GM23248 (cell line): ENCODE data around the gene STK32B. TPM values are rescaled to one million over a fixed set of nuclear protein-coding genes. Genes with fewer than 3 reads are reported as not detected.

Experiments used
- DNase-seq: peaks from one replicate; pipeline ENCODE4 v3.0.0-alpha.2; 2015
- H2AFZ ChIP-seq: fragments of 200-600 bp; sonication (generic); 2 replicates; pipeline ENCODE4 v1.6.1; 2016; ENCODE audit warnings: antibody characterized with exemption
- H3F3A ChIP-seq: fragments of 200-600 bp; sonication (generic); 2 replicates; pipeline ENCODE4 v1.6.1; 2016; ENCODE audit warnings: mild to moderate bottlenecking, antibody characterized with exemption, mixed run types; ENCODE audit not compliant: insufficient read depth
- H3K27ac ChIP-seq: fragments of 200-600 bp; sonication (generic); 2 replicates; pipeline ENCODE4 v1.5.1; 2016; ENCODE audit warnings: mild to moderate bottlenecking
- H3K27me3 ChIP-seq: fragments of 200-600 bp; sonication (generic); replicated peaks from 2 replicates; pipeline ENCODE4 v1.6.1; 2016; ENCODE audit warnings: mild to moderate bottlenecking; ENCODE audit not compliant: insufficient read depth
- H3K36me3 ChIP-seq: fragments of 200-600 bp; sonication (generic); 2 replicates; pipeline ENCODE4 v1.6.1; 2016; ENCODE audit warnings: low read depth, mild to moderate bottlenecking
- H3K4me1 ChIP-seq: fragments of 200-600 bp; sonication (generic); 2 replicates; pipeline ENCODE4 v1.6.1; 2016; ENCODE audit warnings: mild to moderate bottlenecking; ENCODE audit not compliant: insufficient read depth
- H3K4me2 ChIP-seq: fragments of 200-600 bp; sonication (generic); one replicate; pipeline ENCODE4 v1.6.1; 2016; ENCODE audit warnings: mild to moderate bottlenecking; ENCODE audit not compliant: unreplicated experiment
- H3K4me3 ChIP-seq: fragments of 200-600 bp; sonication (generic); 2 replicates; pipeline ENCODE4 v1.5.1; 2016; ENCODE audit warnings: mild to moderate bottlenecking
- H3K79me2 ChIP-seq: fragments of 200-600 bp; sonication (generic); 2 replicates; pipeline ENCODE4 v1.6.1; 2016; ENCODE audit warnings: mild to moderate bottlenecking; ENCODE audit not compliant: insufficient read depth
- H3K9ac ChIP-seq: fragments of 200-600 bp; sonication (generic); 2 replicates; pipeline ENCODE4 v1.6.1; 2016; ENCODE audit warnings: mild to moderate bottlenecking
- H3K9me2 ChIP-seq: fragments of 200-600 bp; sonication (generic); 2 replicates; pipeline ENCODE4 v1.6.1; 2016; ENCODE audit warnings: mixed run types, mild to moderate bottlenecking, moderate library complexity; ENCODE audit not compliant: insufficient read depth
- H3K9me3 ChIP-seq: fragments of 200-600 bp; sonication (generic); one replicate; pipeline ENCODE4 v1.6.1; 2017; ENCODE audit warnings: low read depth
- H4K20me1 ChIP-seq: fragments of 200-600 bp; sonication (generic); 2 replicates; pipeline ENCODE4 v1.6.0; 2016; ENCODE audit not compliant: insufficient read depth
- EZH2 ChIP-seq: fragments of 200-600 bp; sonication (generic); IDR thresholded peaks from 2 replicates; pipeline ENCODE4 v1.6.1; 2018; ENCODE audit warnings: antibody characterized with exemption, mild to moderate bottlenecking; ENCODE audit not compliant: insufficient read depth, poor library complexity, severe bottlenecking
- EZH2phosphoT487 ChIP-seq: fragments of 200-600 bp; sonication (generic); IDR thresholded peaks from 2 replicates; pipeline ENCODE4 v1.6.1; 2018; ENCODE audit warnings: antibody characterized with exemption, moderate library complexity, mild to moderate bottlenecking, low read depth; ENCODE audit not compliant: insufficient read depth
- WGBS, 2 experiments: methylation state at CpG; one replicate each; pipeline ENCODE4 v1.1.6; 2015 to 2017; ENCODE audit warnings: low lambda C conversion rate in 2 of 2, low coverage in 1 of 2; ENCODE audit errors: missing lambda C conversion rate in 2 of 2; 5-methylcytosine and 5-hydroxymethylcytosine counted together
- in situ Hi-C: fragments of 300-500 bp; cut with MboI; formaldehyde crosslinking; loops from 2 replicates; pipeline ENCODE4 v1.15.0; 2020
- polyA plus RNA-seq: library from polyadenylated mRNA; unstranded; fragments of >200 nt; fragmentation: Nextera tagmentation; extraction: Ambion mirVana; gene quantifications from 2 replicates; pipeline ENCODE4 v1.2.1, GENCODE V29; 2016
- total RNA-seq: library from RNA; depleted of rRNA; stranded (reverse); fragments of >200 nt; shearing (Covaris generic); gene quantifications from 2 replicates; pipeline ENCODE4 v1.2.3, GENCODE V29; 2014

Gene STK32B
- total and polyA plus RNA-seq, 2 experiments from 2014 or later, result 4.9 to 6.1 TPM

GRCh38 chr4:5467111-5467510 lies 415.8 kb downstream of the STK32B start:
- Histone ChIP-seq H3K9me2 (no peaks in the 10 kb centered on the region), H3K9me3 (no peaks in the 10 kb centered on the region), H3K9ac (no peak overlapping the region), H2AFZ (no peak overlapping the region), H3K79me2 (no peaks in the 10 kb centered on the region), H3K4me2 (no peak overlapping the region), H4K20me1 (no peaks in the 10 kb centered on the region), H3K36me3 (no peaks in the 10 kb centered on the region), H3K27me3 (no peaks in the 10 kb centered on the region), H3F3A (no peaks in the 10 kb centered on the region), H3K4me3 (no peak overlapping the region), H3K4me1 (no peaks in the 10 kb centered on the region), H3K27ac (no peak overlapping the region)
- 77 to 80% methylated on average over 13 of the region's 13 CpGs for WGBS, 2 experiments
- TF ChIP-seq EZH2 (no peak), EZH2phosphoT487 (no peak)
- in situ Hi-C loops, result no loop called here
- DNase-seq, result no peak

- Histone ChIP-seq H3K9me3 (no peaks in the 10 kb centered on the region), H3K27ac (no peak overlapping the region), H3F3A (no peaks in the 10 kb centered on the region), H4K20me1 (no peaks in the 10 kb centered on the region), H3K9me2 (no peaks in the 10 kb centered on the region), H2AFZ (no peak overlapping the region), H3K27me3 (no peaks in the 10 kb centered on the region), H3K79me2 (no peaks in the 10 kb centered on the region), H3K4me2 (no peak overlapping the region), H3K4me3 (no peak overlapping the region), H3K4me1 (no peaks in the 10 kb centered on the region), H3K9ac (no peak overlapping the region), H3K36me3 (no peaks in the 10 kb centered on the region)
- 77 to 86% methylated on average over 8 of the region's 8 CpGs for WGBS, 2 experiments
- DNase-seq, result no peak
- in situ Hi-C loops, result no loop called here
- TF ChIP-seq EZH2, result no peak
Observed at GRCh38 chr4:5469151-5469775, 418.0 kb downstream of the STK32B start.

GRCh38 chr4:5469861-5470260 lies 418.6 kb downstream of the STK32B start:
- 64 to 65% methylated on average over 5 of the region's 5 CpGs for WGBS, 2 experiments
- Histone ChIP-seq H3K4me2 (no peak overlapping the region), H4K20me1 (no peaks in the 10 kb centered on the region), H3K36me3 (no peaks in the 10 kb centered on the region), H3K79me2 (no peaks in the 10 kb centered on the region), H3K27me3 (no peaks in the 10 kb centered on the region), H2AFZ (no peak overlapping the region), H3K9me3 (no peaks in the 10 kb centered on the region), H3K27ac (no peak overlapping the region), H3F3A (no peaks in the 10 kb centered on the region), H3K4me1 (no peaks in the 10 kb centered on the region), H3K9me2 (no peaks in the 10 kb centered on the region), H3K9ac (no peak overlapping the region), H3K4me3 (no peak overlapping the region)
- DNase-seq, result no peak
- in situ Hi-C loops, result no loop called here
- TF ChIP-seq EZH2, result no peak
- no peak for TF ChIP-seq EZH2phosphoT487

- 80 to 82% methylated on average over 13 of the region's 13 CpGs for WGBS, 2 experiments
- Histone ChIP-seq H3K4me3 (no peak overlapping the region), H3K9me2 (no peaks in the 10 kb centered on the region), H3K27me3 (no peaks in the 10 kb centered on the region), H3K4me2 (no peak overlapping the region), H4K20me1 (no peaks in the 10 kb centered on the region), H3K36me3 (no peaks in the 10 kb centered on the region), H3K79me2 (no peaks in the 10 kb centered on the region), H3K9ac (no peak overlapping the region), H3F3A (no peaks in the 10 kb centered on the region), H3K9me3 (no peaks in the 10 kb centered on the region), H2AFZ (no peak overlapping the region), H3K4me1 (no peaks in the 10 kb centered on the region), H3K27ac (no peak overlapping the region)
- DNase-seq, result peak; percentile 15
- in situ Hi-C loops, result no loop called here
- TF ChIP-seq EZH2 (no peak), EZH2phosphoT487 (no peak)
Observed at GRCh38 chr4:5470318-5471198, 419.3 kb downstream of the STK32B start.
